Colonic mucosa (tissue), 4 donors: ENCODE data around the gene CABLES1. TPM values are rescaled to one million over a fixed set of nuclear protein-coding genes. Genes with fewer than 3 reads are reported as not detected.

Source experiments
- DNase-seq: peaks from one replicate; pipeline ENCODE4 v3.0.0-alpha.2; 2020
- H3K27ac ChIP-seq: fragments of 200-600 bp; one replicate; pipeline ENCODE4 v1.8.0; 2021
- H3K27me3 ChIP-seq: fragments of 200-600 bp; one replicate; pipeline ENCODE4 v1.8.0; 2021
- H3K36me3 ChIP-seq: fragments of 200-600 bp; one replicate; pipeline ENCODE4 v1.8.0; 2021
- H3K4me1 ChIP-seq: fragments of 200-600 bp; one replicate; pipeline ENCODE4 v1.8.0; 2021; ENCODE audit warnings: mild to moderate bottlenecking
- H3K4me3 ChIP-seq: fragments of 200-600 bp; one replicate; pipeline ENCODE4 v1.8.0; 2021
- H3K9ac ChIP-seq, 2 donors: one replicate each; pipeline ENCODE4 v1.7.0; 2013; ENCODE audit warnings: control low read depth in 2 of 2, low read depth in 2 of 2, low read length in 2 of 2
- H3K9me3 ChIP-seq: fragments of 200-600 bp; one replicate; pipeline ENCODE4 v1.8.0; 2021
- CTCF ChIP-seq: fragments of 200-600 bp; IDR thresholded peaks from one replicate; pipeline ENCODE4 v1.8.0; 2022; ENCODE audit warnings: antibody characterized with exemption, mild to moderate bottlenecking
- intact Hi-C: fragments of 100-400 bp; cut with DNase I; formaldehyde crosslinking; loops from one replicate; pipeline ENCODE4 v1.14.1; 2022
- total RNA-seq, 2 donors: library from RNA; stranded (reverse); fragmentation: NEBNext Ultra II Directional in 1 of 2; extraction: Animal tissue kit (Norgen Biotek cat#: 25700) in 1 of 2; gene quantifications; one replicate each; pipeline ENCODE4 v1.2.1, GENCODE V29; 2021
- donor health status: healthy.
- donor health status: DM: no; HTN: no; CAD: no.
- donor health status: DM: no; HTN: no; CAD: no.

Gene CABLES1
- total RNA-seq, 2 donors from 2014 or later = 4.2 to 6.2 TPM

GRCh38 chr18:23250893-23251656 is 115.8 kb downstream of the CABLES1 start:
- no peak for DNase-seq
- no peak overlapping the region for H3K9ac ChIP-seq
- H3K27me3 ChIP-seq = no peaks in the 10 kb centered on the region
- no peaks in the 10 kb centered on the region for H3K4me1 ChIP-seq
- H3K4me3 ChIP-seq = no peak overlapping the region
- H3K27ac ChIP-seq = no peak overlapping the region
- H3K36me3 ChIP-seq = no peaks in the 10 kb centered on the region
- no peak for TF ChIP-seq CTCF
- intact Hi-C loops = no loop called here
- no peaks in the 10 kb centered on the region for H3K9me3 ChIP-seq

GRCh38 chr18:23253630-23254029 is 118.3 kb downstream of the CABLES1 start:
- no peak overlapping the region for H3K27ac ChIP-seq
- no peak overlapping the region for H3K4me3 ChIP-seq
- H3K9ac ChIP-seq = no peak overlapping the region
- no peaks in the 10 kb centered on the region for H3K9me3 ChIP-seq
- no peaks in the 10 kb centered on the region for H3K36me3 ChIP-seq
- TF ChIP-seq CTCF = no peak
- no peaks in the 10 kb centered on the region for H3K4me1 ChIP-seq
- intact Hi-C loops = no loop called here
- no peaks in the 10 kb centered on the region for H3K27me3 ChIP-seq
- DNase-seq = no peak

GRCh38 chr18:23257137-23257536 is 121.9 kb downstream of the CABLES1 start:
- Histone ChIP-seq H3K36me3 (no peaks in the 10 kb centered on the region), H3K4me1 (peaks cover 12% of the 10 kb centered on the region), H3K9ac (no peak overlapping the region), H3K9me3 (no peaks in the 10 kb centered on the region), H3K27ac (no peak overlapping the region), H3K4me3 (no peak overlapping the region), H3K27me3 (no peaks in the 10 kb centered on the region)
- intact Hi-C loops = no loop called here
- no peak for DNase-seq
- TF ChIP-seq CTCF = no peak

GRCh38 chr18:23257686-23258565 is 122.6 kb downstream of the CABLES1 start:
- no peaks in the 10 kb centered on the region for H3K36me3 ChIP-seq

More at GRCh38 chr18:23257686-23258565, 122.6 kb downstream of the CABLES1 start:
- no peak overlapping the region for H3K4me3 ChIP-seq
- no peak overlapping the region for H3K27ac ChIP-seq
- no peaks in the 10 kb centered on the region for H3K9me3 ChIP-seq
- no peak for DNase-seq
- no peak for TF ChIP-seq CTCF
- intact Hi-C loops = no loop called here
- H3K27me3 ChIP-seq = no peaks in the 10 kb centered on the region
- H3K9ac ChIP-seq = no peak overlapping the region
- H3K4me1 ChIP-seq = peaks cover 12% of the 10 kb centered on the region
